ENCODE results near the gene RNF166.

DNA sequence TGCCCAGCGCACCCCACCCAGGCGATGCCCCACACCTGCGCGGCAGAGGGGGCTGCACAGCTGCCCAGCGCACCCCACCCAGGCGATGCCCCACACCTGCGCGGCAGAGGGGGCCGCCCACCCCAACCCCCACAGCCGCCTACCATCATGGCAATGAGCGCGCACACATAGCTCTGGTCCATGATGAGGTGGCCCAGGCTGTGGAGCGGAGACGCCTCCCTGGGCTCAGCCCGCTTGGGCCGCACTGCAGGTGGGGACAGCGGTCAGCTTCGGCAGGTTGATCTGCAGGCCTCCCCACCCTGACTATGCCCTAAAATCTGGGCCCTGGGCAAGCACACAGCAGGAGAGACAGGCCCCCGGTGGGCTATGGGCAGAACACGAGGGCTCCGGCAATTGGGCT lies 30.3 kb upstream of the RNF166 start:
- TF ChIP-seq EZH2 (IDR thresholded peaks at IDR 0.05; ENCODE audit: borderline replicate concordance, low read depth, low read length, severe bottlenecking), result no peak
- TF ChIP-seq, protein P1, sequence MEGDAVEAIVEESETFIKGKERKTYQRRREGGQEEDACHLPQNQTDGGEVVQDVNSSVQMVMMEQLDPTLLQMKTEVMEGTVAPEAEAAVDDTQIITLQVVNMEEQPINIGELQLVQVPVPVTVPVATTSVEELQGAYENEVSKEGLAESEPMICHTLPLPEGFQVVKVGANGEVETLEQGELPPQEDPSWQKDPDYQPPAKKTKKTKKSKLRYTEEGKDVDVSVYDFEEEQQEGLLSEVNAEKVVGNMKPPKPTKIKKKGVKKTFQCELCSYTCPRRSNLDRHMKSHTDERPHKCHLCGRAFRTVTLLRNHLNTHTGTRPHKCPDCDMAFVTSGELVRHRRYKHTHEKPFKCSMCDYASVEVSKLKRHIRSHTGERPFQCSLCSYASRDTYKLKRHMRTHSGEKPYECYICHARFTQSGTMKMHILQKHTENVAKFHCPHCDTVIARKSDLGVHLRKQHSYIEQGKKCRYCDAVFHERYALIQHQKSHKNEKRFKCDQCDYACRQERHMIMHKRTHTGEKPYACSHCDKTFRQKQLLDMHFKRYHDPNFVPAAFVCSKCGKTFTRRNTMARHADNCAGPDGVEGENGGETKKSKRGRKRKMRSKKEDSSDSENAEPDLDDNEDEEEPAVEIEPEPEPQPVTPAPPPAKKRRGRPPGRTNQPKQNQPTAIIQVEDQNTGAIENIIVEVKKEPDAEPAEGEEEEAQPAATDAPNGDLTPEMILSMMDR (IDR thresholded peaks at IDR 0.05; ENCODE audit: borderline replicate concordance, extremely low read depth, low read length, poor library complexity, severe bottlenecking), result no peak

All from DND-41 (cell line).